HG02981 (cell line): ENCODE data around the gene DYNLT1.
"Not testable (repeated sequence)": the region's sequence is repeated elsewhere in the genome, so short reads cannot be mapped to it uniquely, and the experiment has no call there.

Source experiments
- ATAC-seq: cut with Tn5 transposase; IDR thresholded peaks from one replicate; pipeline ENCODE4 v1.9.1; 2021; ENCODE audit warnings: mild to moderate bottlenecking, moderate library complexity; ENCODE audit not compliant: unreplicated experiment

DYNLT1 gene

DNA sequence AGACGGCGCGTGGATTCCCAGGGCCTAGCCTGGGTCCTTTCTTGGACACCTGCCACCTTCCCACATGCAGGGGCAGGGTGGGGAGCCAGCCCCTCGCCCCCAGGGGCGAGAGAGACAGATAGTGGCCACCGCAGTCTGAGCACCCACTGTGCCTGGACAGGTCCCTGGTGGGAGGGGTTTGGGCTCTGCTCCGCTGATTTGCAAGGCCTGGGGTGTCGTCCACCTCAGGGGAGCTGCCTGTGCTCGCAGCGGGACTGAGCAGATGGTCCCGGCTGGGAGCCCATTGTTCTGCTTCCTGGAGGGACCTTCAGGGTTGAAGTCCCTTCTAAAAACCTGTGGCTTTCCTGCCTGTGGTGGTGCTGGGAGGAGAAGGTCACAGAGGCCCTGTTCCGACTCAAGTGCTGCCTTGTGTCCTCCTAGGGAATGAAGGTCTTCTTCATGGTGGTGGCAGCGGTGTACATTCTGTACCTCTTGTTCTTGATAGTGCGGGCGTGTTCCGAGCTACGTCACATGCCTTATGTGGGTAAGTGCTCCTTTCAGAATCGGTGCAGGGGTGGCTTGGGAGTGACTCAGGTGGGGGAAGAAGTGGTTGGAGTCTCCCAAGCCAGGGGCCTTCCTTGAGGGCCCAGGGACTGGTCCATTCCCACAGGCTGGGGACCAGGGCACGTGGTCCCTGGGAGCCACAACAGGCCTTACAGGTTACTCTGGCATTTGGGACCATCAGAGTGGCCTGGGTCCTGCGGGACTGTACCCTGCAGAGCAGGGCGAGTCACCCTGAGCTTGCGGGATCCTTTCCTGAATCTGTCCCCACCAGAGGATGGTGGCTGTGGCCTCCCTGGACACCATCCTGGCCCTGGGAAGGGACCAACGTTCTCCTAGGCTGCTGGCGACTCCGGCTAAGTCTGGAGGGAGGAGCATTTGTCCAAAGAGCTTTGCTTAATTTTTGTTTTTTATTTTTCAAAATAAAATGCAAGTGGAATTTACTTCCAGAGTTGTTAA is 19.6 kb downstream of the DYNLT1 start:
- no peak for ATAC-seq

DNA sequence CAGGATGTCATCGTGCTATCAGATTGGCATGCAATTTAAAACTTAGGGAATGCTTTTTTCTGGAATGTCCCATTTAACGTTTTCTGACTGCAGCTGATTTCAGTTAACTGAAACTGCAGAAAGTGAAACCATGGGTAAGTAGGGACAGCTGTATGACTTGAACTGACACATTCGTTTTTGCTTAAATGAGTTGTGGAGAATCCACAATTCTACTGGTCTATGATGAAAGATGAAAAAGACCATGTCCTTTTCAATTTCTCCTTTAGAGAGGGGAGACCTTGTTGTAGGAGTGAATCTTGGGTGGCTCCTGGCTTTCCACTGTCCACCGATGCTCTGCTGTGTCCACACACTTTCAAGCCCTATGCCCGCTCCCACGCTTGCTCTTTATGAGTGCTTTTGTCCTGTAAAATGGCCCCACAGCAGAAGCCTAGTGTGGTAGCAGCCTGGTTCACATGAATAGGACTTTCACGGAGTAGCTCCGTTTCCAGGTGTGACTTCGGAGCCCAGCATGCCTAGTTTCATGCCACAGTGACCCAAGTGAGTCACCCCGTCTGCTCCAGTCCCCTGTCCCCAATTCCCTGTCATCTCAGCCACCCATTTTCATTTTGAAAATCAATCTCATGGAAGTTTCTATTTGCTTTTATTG is 21.9 kb downstream of the DYNLT1 start:
- no peak for ATAC-seq

- no peak for ATAC-seq
These were observed 22.6 kb downstream of the DYNLT1 start for GRCh38 chr6:158621694-158622544.

DNA sequence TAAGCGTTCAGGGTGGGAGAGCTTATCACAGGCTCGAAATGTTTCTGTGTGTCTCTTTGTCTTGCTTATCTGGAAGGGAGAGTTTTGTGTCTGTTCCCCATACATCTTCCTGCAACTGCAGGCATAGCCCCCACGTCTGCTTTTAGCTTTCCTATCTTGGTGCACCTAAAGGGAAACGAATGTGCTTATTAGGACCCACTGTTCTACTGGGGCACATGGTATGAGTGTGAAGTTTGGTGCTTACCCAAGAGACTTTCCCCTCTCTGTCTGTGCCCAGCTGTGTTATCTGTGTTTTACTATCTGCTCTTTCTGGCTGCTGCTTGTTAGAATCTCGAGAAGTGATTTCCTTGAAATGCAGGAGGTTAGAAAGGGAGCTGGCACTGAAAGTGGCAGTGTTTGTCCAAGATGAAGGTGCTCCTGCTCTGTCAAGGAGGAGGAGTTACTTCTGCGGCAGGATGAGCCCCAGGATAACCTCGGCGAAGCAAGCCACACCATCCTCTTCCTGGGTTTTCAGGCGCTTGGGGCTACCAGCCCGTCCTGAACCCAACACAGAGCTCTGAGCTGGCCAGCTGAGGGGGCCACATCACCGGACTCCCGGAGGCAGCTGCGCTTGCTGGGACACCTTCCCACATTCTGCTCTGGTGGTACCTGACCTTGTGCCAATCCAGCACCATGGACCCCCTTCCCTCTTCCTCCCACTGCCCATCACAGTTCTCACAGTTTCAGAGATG is 23.4 kb downstream of the DYNLT1 start:
- ATAC-seq = no peak

DNA sequence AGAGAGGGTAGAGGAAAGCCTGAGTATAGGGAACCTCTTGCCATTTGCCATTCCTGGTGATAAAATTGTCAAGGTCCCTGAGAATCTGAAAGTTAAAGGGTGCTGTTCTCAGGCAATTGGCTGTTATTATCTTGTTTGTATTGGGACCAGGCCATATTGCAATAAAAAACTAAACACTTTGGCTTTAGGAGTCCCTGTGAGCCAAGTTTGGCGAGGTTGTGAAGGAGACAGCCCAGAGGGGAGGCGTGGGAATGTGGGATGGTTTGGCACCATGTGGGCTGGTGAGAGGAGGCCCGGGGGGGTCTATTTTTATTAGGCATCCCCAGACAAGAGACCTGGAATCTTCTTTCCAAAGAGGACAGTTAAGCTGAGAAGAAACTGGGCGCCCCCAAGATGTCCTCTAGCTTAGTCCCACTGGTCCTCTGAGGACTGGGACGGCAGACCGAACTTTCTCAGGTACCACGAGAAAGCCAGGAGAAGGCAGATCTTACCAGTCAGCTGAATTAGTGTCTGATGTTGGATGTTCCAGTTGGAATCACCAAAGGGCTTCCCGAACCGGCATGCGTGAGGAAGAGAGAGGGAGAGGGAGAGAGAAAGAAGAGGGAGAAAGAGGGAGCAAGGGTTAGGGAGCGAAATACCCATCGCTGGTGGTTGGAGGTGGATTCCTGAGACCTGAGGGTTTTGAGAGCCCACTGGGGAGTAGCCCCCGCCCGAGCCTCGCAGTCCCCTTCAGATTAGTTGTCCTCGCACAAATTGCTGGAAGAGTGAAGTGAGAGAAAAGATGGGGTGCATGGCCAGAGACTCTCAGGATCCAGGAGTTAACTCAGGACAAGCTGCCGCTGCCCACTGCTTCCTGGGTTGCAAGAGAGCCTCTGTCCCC is 24.4 kb downstream of the DYNLT1 start:
- no peak for ATAC-seq

GRCh38 chr6:158618289-158618688 is 26.3 kb downstream of the DYNLT1 start:
- ATAC-seq = not testable (repeated sequence)

DNA sequence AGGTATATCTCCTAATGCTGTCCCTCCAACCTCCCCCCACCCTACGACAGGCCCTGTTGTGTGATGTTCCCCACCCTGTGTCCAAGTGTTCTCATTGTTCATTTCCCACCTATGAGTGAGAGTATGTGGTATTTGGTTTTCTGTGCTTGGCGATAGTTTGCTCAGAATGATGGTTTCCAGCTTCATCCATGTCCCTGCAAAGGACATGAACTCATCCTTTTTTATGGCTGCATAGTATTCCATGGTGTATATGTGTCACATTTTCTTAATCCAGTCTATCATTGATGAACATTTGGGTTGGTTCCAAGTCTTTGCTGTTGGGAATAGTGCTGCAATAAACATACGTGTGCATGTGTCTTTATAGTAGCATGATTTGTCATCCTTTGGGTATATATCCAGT is 29.9 kb downstream of the DYNLT1 start:
- not testable (repeated sequence) for ATAC-seq

DNA sequence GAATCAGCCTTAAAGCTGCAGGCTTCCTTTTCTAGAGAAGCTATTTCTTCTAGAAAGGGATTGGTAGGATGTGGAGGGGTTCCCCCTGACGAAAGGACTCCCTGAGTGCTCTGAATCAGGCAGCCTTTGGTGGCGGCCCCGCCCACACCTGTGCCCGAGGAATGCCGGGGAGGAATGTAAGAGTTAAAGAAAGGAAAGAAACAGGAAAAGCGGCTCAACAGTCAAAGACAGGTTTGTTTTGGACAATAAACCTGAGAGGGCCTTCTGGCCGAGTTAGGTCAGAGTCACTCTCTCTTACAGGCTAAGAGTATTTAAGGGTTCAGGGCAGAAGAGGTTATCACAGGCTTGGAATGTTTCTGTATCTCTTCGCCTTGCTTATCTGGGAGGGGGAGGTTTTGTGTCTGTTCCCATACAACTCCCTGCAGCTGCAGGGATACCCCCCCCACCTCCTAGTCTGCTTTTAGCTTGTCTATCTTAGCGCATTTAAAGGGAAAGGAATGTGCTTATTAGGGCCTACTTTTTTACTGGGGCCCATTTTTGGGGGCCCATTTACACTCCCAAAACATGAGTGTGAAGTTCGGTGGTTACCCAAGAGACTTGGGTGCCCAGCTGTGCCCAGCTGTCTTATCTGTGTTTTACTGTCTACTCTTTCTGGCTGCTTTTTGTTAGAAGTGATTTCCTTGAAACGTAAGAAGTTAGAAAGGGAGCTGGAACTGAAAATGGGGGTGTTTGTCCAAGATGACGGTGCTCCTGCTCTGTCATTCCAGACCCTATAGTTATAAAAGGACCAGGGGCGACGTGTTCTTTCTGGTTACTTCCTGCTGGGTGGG is 32.8 kb downstream of the DYNLT1 start:
- ATAC-seq = no peak

DNA sequence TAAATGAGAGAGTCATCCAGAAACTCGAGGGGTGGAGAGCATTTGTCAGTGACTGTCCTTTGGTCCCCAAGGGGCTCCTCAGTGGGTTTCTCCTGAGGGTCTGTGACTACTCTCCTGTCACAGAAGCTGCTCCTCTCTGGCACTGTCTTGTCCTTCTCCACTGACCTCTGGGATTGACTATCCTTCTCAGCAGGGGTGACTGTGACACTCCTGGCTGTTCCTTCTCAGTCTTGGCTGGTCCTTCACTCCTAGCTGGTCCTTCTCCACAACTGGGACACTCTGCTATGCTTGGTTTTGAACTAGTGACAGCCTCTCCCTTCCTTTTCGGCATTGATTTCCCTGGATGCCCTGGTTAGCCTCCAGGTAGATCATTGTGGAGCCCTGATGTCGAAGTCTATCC is 33.5 kb downstream of the DYNLT1 start:
- no peak for ATAC-seq

GRCh38 chr6:158610319-158610968 is 34.1 kb downstream of the DYNLT1 start:
- ATAC-seq = no peak

GRCh38 chr6:158609455-158610155 is 34.9 kb downstream of the DYNLT1 start:
- no peak for ATAC-seq

- no peak for ATAC-seq
These were observed 36.3 kb downstream of the DYNLT1 start for GRCh38 chr6:158608221-158608620.

DNA sequence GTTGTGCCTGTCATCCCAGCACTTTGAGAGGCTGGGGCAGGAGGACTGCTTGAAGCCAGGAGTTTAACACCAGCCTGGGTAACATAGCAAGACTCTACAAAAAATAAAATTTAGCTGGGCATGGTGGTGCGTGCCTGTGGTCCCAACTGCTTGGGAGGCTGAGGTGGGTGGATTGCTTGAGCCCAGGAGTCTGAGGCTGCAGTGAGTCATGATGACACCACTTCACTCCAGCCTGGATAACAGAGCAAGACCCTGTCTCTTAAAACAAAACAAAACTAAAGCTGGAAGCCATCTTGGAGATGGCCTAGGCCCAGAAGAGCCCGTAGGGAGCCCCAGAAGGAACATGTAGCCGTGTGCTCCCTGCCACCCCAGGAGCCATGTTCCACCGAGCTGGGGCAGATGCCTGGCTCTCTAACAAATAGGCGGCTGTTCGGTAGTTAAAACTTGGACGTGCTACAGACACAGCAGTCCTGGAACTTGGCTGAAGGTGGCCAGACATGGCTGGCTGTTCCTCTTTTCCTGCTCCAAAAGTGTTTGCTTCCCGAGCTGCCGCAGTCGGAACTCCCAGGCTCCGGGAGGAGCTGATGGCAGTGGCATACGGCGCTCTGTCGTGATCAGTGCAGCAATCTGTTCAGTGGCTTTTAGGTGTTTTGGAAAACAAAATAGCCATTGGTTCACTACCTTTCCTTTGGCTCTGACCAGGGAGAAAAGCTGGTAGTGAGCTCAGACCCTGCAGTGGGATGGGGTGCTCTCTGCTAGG is 37.0 kb downstream of the DYNLT1 start:
- no peak for ATAC-seq

- no peak for ATAC-seq
These were observed 37.6 kb downstream of the DYNLT1 start for GRCh38 chr6:158606935-158607334.

DNA sequence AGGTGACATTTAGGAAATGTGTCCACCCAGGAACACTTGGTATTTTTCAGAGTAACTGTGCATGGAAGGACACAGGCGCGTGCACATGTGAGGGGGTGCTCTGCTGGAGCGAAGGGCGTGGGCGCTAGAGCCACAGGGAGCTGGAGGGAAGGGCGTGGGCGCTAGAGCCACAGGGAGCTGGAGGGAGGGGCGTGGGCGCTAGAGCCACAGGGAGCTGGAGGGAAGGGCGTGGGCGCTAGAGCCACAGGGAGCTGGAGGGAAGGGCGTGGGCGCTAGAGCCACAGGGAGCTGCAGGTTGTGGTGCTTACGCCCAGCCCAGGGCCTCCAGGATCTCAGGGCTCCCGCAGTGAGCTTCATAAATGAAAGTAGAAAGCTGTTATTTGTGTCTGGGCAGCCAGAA is 38.5 kb downstream of the DYNLT1 start:
- not testable (repeated sequence) for ATAC-seq

- ATAC-seq = peak; percentile 51
These were observed 39.2 kb downstream of the DYNLT1 start for GRCh38 chr6:158605266-158605878.
